PC-3 (cell line): ENCODE data around the gene NCS1. TPM values are rescaled to one million over a fixed set of nuclear protein-coding genes. Genes with fewer than 3 reads are reported as not detected.

Experiments
- ATAC-seq: fragments of 200-7000 bp; cut with Tn5 transposase; 2 replicates; pipeline ENCODE4 v1.9.1; 2020; ENCODE audit warnings: mild to moderate bottlenecking, moderate library complexity
- BruUV-seq: library from RNA; stranded (reverse); fragments of 400-500 nt; replicated peaks from 2 replicates; lab custom pipeline; 2021; lab: Mats Ljungman, UMichigan
- CTCF ChIA-PET: fragments of 300-600 bp; sonication (Branson Sonifier 250); formaldehyde crosslinking; loops from one replicate; lab custom pipeline; 2022; ENCODE audit warnings: antibody characterized with exemption; lab: Charles Lee
- POLR2A ChIA-PET: fragments of 300-600 bp; sonication (Branson Sonifier 250); formaldehyde crosslinking; loops from one replicate; lab custom pipeline; 2022; ENCODE audit warnings: antibody characterized with exemption; ENCODE audit not compliant: unreplicated experiment; lab: Charles Lee
- DNase-seq: peaks from one replicate; pipeline ENCODE4 v3.0.0-alpha.2; 2015
- H2AFZ ChIP-seq: fragments of 300-600 bp; sonication (generic); 2 replicates; pipeline ENCODE4 v1.6.0; 2016; ENCODE audit warnings: antibody characterized with exemption, low read length
- H3F3A ChIP-seq: fragments of 300-600 bp; sonication (generic); one replicate; pipeline ENCODE4 v1.6.0; 2017; ENCODE audit warnings: antibody characterized with exemption, low read length, control low read depth, mild to moderate bottlenecking; ENCODE audit not compliant: unreplicated experiment
- H3K27ac ChIP-seq: fragments of 300-600 bp; sonication (generic); 2 replicates; pipeline ENCODE4 v1.5.1; 2016; ENCODE audit warnings: mild to moderate bottlenecking, low read length
- H3K27me3 ChIP-seq: fragments of 300-600 bp; sonication (generic); 2 replicates; pipeline ENCODE4 v1.6.1; 2016; ENCODE audit warnings: low read length, mixed read lengths
- H3K36me3 ChIP-seq: fragments of 300-600 bp; sonication (generic); 2 replicates; pipeline ENCODE4 v1.6.1; 2016; ENCODE audit warnings: low read depth, mixed run types, low read length, mixed read lengths
- H3K4me1 ChIP-seq: fragments of 300-600 bp; sonication (generic); 2 replicates; pipeline ENCODE4 v1.5.1; 2016; ENCODE audit warnings: low read length; ENCODE audit not compliant: insufficient read depth
- H3K4me2 ChIP-seq: fragments of 300-600 bp; sonication (generic); 2 replicates; pipeline ENCODE4 v1.6.0; 2016; ENCODE audit warnings: low read length
- H3K4me3 ChIP-seq: fragments of 300-600 bp; sonication (generic); 2 replicates; pipeline ENCODE4 v1.5.1; 2016; ENCODE audit warnings: mild to moderate bottlenecking, low read length, mixed read lengths
- H3K79me2 ChIP-seq: fragments of 300-600 bp; sonication (generic); 2 replicates; pipeline ENCODE4 v1.6.1; 2017; ENCODE audit warnings: low read length, mixed read lengths
- H3K9ac ChIP-seq: fragments of 300-600 bp; sonication (generic); 2 replicates; pipeline ENCODE4 v1.6.0; 2016; ENCODE audit warnings: mild to moderate bottlenecking, low read length
- H3K9me2 ChIP-seq: fragments of 300-600 bp; sonication (generic); replicated peaks from 2 replicates; pipeline ENCODE4 v1.6.1; 2016; ENCODE audit warnings: mixed run types, low read length, mixed read lengths
- H3K9me3 ChIP-seq: fragments of 300-600 bp; sonication (generic); 2 replicates; pipeline ENCODE4 v1.6.1; 2016; ENCODE audit warnings: low read length, mixed read lengths
- H4K20me1 ChIP-seq: fragments of 300-600 bp; sonication (generic); 2 replicates; pipeline ENCODE4 v1.6.1; 2016; ENCODE audit warnings: low read length, mixed read lengths
- CTCF ChIP-seq: fragments of 300-600 bp; sonication (generic); conservative IDR thresholded peaks from 2 replicates; pipeline ENCODE4 v1.5.1; 2017; ENCODE audit warnings: antibody characterized with exemption, low read depth, mild to moderate bottlenecking, low read length
- EZH2 ChIP-seq: fragments of 300-600 bp; sonication (generic); IDR thresholded peaks from one replicate; pipeline ENCODE4 v1.6.1; 2017; ENCODE audit warnings: antibody characterized with exemption, mild to moderate bottlenecking, low read length; ENCODE audit not compliant: unreplicated experiment
- EZH2phosphoT487 ChIP-seq: fragments of 300-600 bp; sonication (generic); IDR thresholded peaks from 2 replicates; pipeline ENCODE4 v1.6.1; 2018; ENCODE audit warnings: mild to moderate bottlenecking, antibody characterized with exemption, low read length, borderline replicate concordance
- intact Hi-C: fragments of 100-400 bp; cut with micrococcal nuclease; formaldehyde crosslinking; loops from 2 replicates; pipeline ENCODE4 v1.9.0; 2023
- total RNA-seq: library from RNA; depleted of rRNA; stranded (reverse); fragments of >200 nt; gene quantifications from 2 replicates; pipeline ENCODE4 v1.2.3, GENCODE V29; 2014

Gene NCS1
- total RNA-seq, 1 experiment from 2014 or later = 14.0 TPM

- Histone ChIP-seq H2AFZ (no peak overlapping the region), H3K79me2 (no peaks in the 10 kb centered on the region), H3F3A (no peaks in the 10 kb centered on the region), H3K4me1 (no peaks in the 10 kb centered on the region), H3K4me2 (no peak overlapping the region), H3K27me3 (no peaks in the 10 kb centered on the region), H3K27ac (no peak overlapping the region), H3K36me3 (peaks cover 3% of the 10 kb centered on the region; the same call in 1 of the 2 replicates), H4K20me1 (no peaks in the 10 kb centered on the region), H3K9me3 (no peaks in the 10 kb centered on the region), H3K4me3 (no peak overlapping the region), H3K9ac (no peak overlapping the region), H3K9me2 (no peaks in the 10 kb centered on the region)
- POLR2A ChIA-PET = no interaction called here
- no peak for TF ChIP-seq EZH2phosphoT487
- TF ChIP-seq EZH2 = no peak
- TF ChIP-seq CTCF = no peak
- intact Hi-C loops = no loop called here
- no peak for ATAC-seq
- CTCF ChIA-PET = no interaction called here
- DNase-seq = no peak
- no TSS peak for BruUV-seq
These were observed 43.3 kb downstream of the NCS1 start for GRCh38 chr9:130215341-130216119.

- Histone ChIP-seq H3F3A (no peaks in the 10 kb centered on the region), H3K4me3 (no peak overlapping the region), H4K20me1 (no peaks in the 10 kb centered on the region), H3K36me3 (peaks cover 3% of the 10 kb centered on the region; the same call in 1 of the 2 replicates), H3K9me3 (no peaks in the 10 kb centered on the region), H3K27me3 (no peaks in the 10 kb centered on the region), H3K4me1 (no peaks in the 10 kb centered on the region), H3K9me2 (no peaks in the 10 kb centered on the region), H2AFZ (no peak overlapping the region), H3K27ac (no peak overlapping the region), H3K4me2 (no peak overlapping the region), H3K79me2 (no peaks in the 10 kb centered on the region), H3K9ac (no peak overlapping the region)
- CTCF ChIA-PET = no interaction called here
- POLR2A ChIA-PET = no interaction called here
- BruUV-seq = no TSS peak
- ATAC-seq = no peak
- intact Hi-C loops = no loop called here
- no peak for DNase-seq
- TF ChIP-seq CTCF (no peak), EZH2phosphoT487 (no peak), EZH2 (no peak)
These were observed 45.6 kb downstream of the NCS1 start for GRCh38 chr9:130217838-130218237.

GRCh38 chr9:130219661-130220096 lies 47.5 kb downstream of the NCS1 start:
- no peak for ATAC-seq
- H3K79me2 ChIP-seq = no peaks in the 10 kb centered on the region
- H3K4me1 ChIP-seq = no peaks in the 10 kb centered on the region
- H2AFZ ChIP-seq = no peak overlapping the region
- no peak overlapping the region for H3K4me2 ChIP-seq
- DNase-seq = no peak
- no peaks in the 10 kb centered on the region for H3K9me2 ChIP-seq
- no peaks in the 10 kb centered on the region for H3F3A ChIP-seq
- intact Hi-C loops = no loop called here
- BruUV-seq = no TSS peak
- TF ChIP-seq EZH2 = no peak
- no peak for TF ChIP-seq CTCF
- TF ChIP-seq EZH2phosphoT487 = no peak
- peaks cover 3% of the 10 kb centered on the region; the same call in 1 of the 2 replicates for H3K36me3 ChIP-seq
- no peaks in the 10 kb centered on the region for H3K9me3 ChIP-seq
- H3K27me3 ChIP-seq = no peaks in the 10 kb centered on the region
- no peaks in the 10 kb centered on the region for H4K20me1 ChIP-seq
- no peak overlapping the region for H3K27ac ChIP-seq
- H3K4me3 ChIP-seq = no peak overlapping the region
- H3K9ac ChIP-seq = no peak overlapping the region
- CTCF ChIA-PET = no interaction called here
- POLR2A ChIA-PET = no interaction called here
